ENCODE measurements around the gene UBE3C. TPM values are rescaled to one million over a fixed set of nuclear protein-coding genes. Genes with fewer than 3 reads are reported as not detected.

The UBE3C gene
- total RNA-seq, 4 donors from 2014 or later, result 66.1 to 93.3 (median 85.5) TPM

DNA sequence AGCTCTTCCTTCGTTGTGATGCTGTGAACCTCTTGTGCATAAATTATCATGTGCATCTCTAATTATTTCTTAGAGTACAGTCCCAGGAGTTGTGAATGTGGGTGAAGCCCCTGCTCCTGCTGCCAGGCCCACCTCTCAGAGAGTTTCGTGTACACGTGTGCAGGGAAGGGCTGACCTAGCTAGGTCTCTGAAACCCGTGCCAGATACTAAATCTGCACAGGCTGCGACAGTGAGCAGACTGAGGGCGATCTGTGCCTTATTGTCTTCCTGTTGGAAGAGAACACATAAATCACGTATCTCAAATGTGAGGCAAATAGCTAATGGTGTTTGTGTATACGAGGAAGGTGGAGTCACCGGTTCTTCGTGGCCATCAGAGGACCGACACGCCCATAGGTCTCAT is 126.3 kb downstream of the UBE3C start:
- Histone ChIP-seq H3K27me3 (no peaks in the 10 kb centered on the region), H3K4me1 (peaks cover 0 to 9% (median 8%) of the 10 kb centered on the region in 4 donors), H3K36me3 (peaks cover 23 to 82% (median 75%) of the 10 kb centered on the region in 4 donors), H3K27ac (replicated peaks in 1 of 4) (no peak overlapping the region), H3K9me3 (no peaks in the 10 kb centered on the region), H3K4me3 (no peak overlapping the region)
- intact Hi-C loops (cut with DNase I), result no loop called here
- DNase-seq (ENCODE audit: extremely low spot score), result no peak
- 93% methylated on average over 12 of the region's 12 CpGs for WGBS
- TF ChIP-seq, protein P1, sequence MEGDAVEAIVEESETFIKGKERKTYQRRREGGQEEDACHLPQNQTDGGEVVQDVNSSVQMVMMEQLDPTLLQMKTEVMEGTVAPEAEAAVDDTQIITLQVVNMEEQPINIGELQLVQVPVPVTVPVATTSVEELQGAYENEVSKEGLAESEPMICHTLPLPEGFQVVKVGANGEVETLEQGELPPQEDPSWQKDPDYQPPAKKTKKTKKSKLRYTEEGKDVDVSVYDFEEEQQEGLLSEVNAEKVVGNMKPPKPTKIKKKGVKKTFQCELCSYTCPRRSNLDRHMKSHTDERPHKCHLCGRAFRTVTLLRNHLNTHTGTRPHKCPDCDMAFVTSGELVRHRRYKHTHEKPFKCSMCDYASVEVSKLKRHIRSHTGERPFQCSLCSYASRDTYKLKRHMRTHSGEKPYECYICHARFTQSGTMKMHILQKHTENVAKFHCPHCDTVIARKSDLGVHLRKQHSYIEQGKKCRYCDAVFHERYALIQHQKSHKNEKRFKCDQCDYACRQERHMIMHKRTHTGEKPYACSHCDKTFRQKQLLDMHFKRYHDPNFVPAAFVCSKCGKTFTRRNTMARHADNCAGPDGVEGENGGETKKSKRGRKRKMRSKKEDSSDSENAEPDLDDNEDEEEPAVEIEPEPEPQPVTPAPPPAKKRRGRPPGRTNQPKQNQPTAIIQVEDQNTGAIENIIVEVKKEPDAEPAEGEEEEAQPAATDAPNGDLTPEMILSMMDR (IDR thresholded peaks at IDR 0.05), result no peak
- TF ChIP-seq EP300 (IDR thresholded peaks at IDR 0.05) (no peak), POLR2AphosphoS5 (IDR thresholded peaks at IDR 0.05) (no peak), POLR2A (IDR thresholded peaks at IDR 0.05; ENCODE audit: low read depth) (no peak)

DNA sequence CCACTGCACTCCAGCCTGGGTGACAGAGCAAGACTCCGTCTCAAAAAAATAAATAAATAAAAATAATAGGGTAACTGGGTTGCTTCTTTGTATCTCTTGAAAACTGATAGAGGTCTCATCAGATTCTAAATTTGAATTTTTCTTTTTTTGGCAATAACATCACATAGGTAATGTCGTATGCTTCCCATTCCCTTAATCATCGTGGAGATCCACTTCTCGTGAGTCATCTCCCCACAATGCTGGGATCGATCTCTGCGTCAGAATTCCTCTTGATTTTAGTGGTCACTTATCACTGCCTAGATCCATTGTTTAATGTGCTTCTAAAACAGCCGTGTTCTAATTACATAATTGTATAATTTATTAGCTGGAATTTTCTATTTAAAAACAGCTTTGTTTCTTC is 127.5 kb downstream of the UBE3C start:
- whole genome bisulfite sequencing, result 90% methylated on average over 7 of the region's 7 CpGs
- no peak for TF ChIP-seq POLR2A (IDR thresholded peaks at IDR 0.05; ENCODE audit: low read depth)
- TF ChIP-seq, protein P1 (IDR thresholded peaks at IDR 0.05), result no peak
- no peak for TF ChIP-seq POLR2AphosphoS5 (IDR thresholded peaks at IDR 0.05)
- no peak for TF ChIP-seq EP300 (IDR thresholded peaks at IDR 0.05)
- Histone ChIP-seq H3K27me3 (no peaks in the 10 kb centered on the region), H3K4me1 (peaks cover 0 to 8% (median 6%) of the 10 kb centered on the region in 4 donors), H3K27ac (replicated peaks in 1 of 4) (no peak overlapping the region), H3K36me3 (peaks cover 28 to 85% (median 77%) of the 10 kb centered on the region in 4 donors), H3K9me3 (no peaks in the 10 kb centered on the region), H3K4me3 (no peak overlapping the region)
- DNase-seq (ENCODE audit: extremely low spot score), result no peak
- intact Hi-C loops (cut with DNase I), result no loop called here

DNA sequence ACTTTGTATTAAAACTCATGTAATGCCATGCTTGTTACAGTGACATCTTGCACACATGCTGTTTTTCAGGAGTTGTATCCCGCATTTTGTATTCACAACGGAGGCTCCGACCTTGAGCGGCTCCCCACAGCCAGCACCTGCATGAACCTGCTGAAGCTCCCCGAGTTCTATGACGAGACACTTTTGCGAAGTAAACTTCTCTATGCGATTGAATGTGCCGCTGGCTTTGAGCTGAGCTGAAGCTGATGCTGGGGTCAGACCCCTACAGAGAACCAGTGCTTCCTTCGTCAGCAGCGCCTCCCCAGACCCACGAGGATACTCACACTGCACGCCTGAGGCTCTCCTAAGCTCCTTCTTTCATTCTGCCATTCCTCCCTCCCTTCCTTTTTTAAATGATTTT is 128.8 kb downstream of the UBE3C start:
- H3K27me3 ChIP-seq, result no peaks in the 10 kb centered on the region
- intact Hi-C loops (cut with DNase I), result no loop called here
- 93% methylated on average over 13 of the region's 13 CpGs for WGBS

DNA sequence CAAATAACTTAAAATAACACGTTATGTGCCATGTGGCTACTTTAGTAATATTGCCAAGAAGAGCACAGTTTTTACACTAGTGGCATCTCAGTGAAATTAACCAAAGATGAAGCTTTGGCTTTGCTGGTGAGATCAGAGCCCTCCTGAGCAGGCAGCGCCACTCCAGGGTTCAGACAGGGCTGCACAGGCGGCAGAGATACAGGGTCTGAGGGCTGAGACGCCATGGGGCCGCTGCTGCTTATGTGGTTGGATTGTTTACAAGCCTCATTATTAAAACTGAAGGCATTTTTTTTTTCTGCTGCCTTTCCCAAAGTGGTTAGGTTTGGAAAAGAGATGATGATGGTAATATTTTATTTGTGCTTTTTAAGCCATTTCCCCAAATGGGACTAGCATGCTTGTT is 129.2 kb downstream of the UBE3C start:
- TF ChIP-seq POLR2AphosphoS5 (IDR thresholded peaks at IDR 0.05) (no peak), POLR2A (IDR thresholded peaks at IDR 0.05; ENCODE audit: low read depth) (no peak), EP300 (IDR thresholded peaks at IDR 0.05) (no peak)
- TF ChIP-seq, protein P1 (IDR thresholded peaks at IDR 0.05), result no peak
- Histone ChIP-seq H3K4me3 (no peak overlapping the region), H3K27ac (replicated peaks in 1 of 4) (no peak overlapping the region), H3K36me3 (peaks cover 28 to 83% (median 75%) of the 10 kb centered on the region in 4 donors), H3K4me1 (peaks cover 8 to 17% (median 17%) of the 10 kb centered on the region in 4 donors), H3K9me3 (no peaks in the 10 kb centered on the region), H3K27me3 (no peaks in the 10 kb centered on the region)
- no peak for DNase-seq (ENCODE audit: extremely low spot score)
- WGBS, result 87% methylated on average over 5 of the region's 5 CpGs
- intact Hi-C loops (cut with DNase I), result no loop called here

More for the DNA sequence above, 128.8 kb downstream of the UBE3C start:
- Histone ChIP-seq H3K9me3 (no peaks in the 10 kb centered on the region), H3K36me3 (peaks cover 28 to 87% (median 78%) of the 10 kb centered on the region in 4 donors), H3K4me1 (peaks cover 4 to 13% (median 13%) of the 10 kb centered on the region in 4 donors), H3K27ac (replicated peaks in 1 of 4) (no peak overlapping the region), H3K4me3 (no peak overlapping the region)
- TF ChIP-seq POLR2AphosphoS5 (IDR thresholded peaks at IDR 0.05), result no peak
- no peak for TF ChIP-seq EP300 (IDR thresholded peaks at IDR 0.05)
- no peak for TF ChIP-seq POLR2A (IDR thresholded peaks at IDR 0.05; ENCODE audit: low read depth)
- TF ChIP-seq, protein P1 (IDR thresholded peaks at IDR 0.05), result no peak
- DNase-seq (ENCODE audit: extremely low spot score), result no peak

DNA sequence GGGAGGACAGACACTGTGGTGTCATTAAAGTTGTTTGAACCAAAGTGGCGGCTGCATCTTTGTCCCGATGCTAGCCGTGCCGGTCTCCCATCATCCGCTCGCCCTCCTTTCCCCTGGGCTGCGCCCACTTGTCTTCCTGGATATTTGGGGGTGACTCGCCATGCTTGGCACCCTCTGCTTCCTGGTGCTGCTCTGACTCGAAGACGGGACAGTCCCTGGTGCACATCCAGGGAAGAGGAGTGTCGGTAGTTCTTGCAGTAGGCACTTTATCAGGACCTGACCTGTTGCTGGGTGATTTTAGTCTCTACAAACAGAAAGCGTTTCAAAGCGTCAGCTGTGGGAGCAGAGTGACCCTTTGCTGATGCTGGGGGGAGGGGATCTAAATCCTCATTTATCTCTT is 129.8 kb downstream of the UBE3C start:
- DNase-seq (ENCODE audit: extremely low spot score), result no peak
- Histone ChIP-seq H3K27me3 (no peaks in the 10 kb centered on the region), H3K4me1 (peaks cover 14 to 23% (median 23%) of the 10 kb centered on the region in 4 donors), H3K9me3 (no peaks in the 10 kb centered on the region), H3K4me3 (no peak overlapping the region), H3K36me3 (peaks cover 28 to 79% (median 71%) of the 10 kb centered on the region in 4 donors), H3K27ac (replicated peaks in 1 of 4) (no peak overlapping the region)
- no peak for TF ChIP-seq POLR2AphosphoS5 (IDR thresholded peaks at IDR 0.05)
- TF ChIP-seq, protein P1 (IDR thresholded peaks at IDR 0.05), result no peak
- TF ChIP-seq POLR2A (IDR thresholded peaks at IDR 0.05; ENCODE audit: low read depth), result no peak
- TF ChIP-seq EP300 (IDR thresholded peaks at IDR 0.05), result no peak
- intact Hi-C loops (cut with DNase I), result no loop called here
- WGBS, result 76% methylated on average over 8 of the region's 13 CpGs

Data from esophagus muscularis mucosa (tissue), 4 donors.